ENCODE data around the gene PIK3R5. TPM values are rescaled to one million over a fixed set of nuclear protein-coding genes. Genes with fewer than 3 reads are reported as not detected.
"Not testable (repeated sequence)": the region's sequence is repeated elsewhere in the genome, so short reads cannot be mapped to it uniquely, and the experiment has no call there.

Gene PIK3R5
- total RNA-seq, 1 donor: 17.0 TPM

- not testable (repeated sequence) for DNase-seq (ENCODE audit: low read depth in 2 of 3, low spot score in 2 of 3)
Observed at GRCh38 chr17:8988263-8988935, 22.9 kb upstream of the PIK3R5 start.

GRCh38 chr17:8986295-8986694, 20.8 kb upstream of the PIK3R5 start:
- DNase-seq (ENCODE audit: low read depth in 2 of 3, low spot score in 2 of 3): no peak

DNA sequence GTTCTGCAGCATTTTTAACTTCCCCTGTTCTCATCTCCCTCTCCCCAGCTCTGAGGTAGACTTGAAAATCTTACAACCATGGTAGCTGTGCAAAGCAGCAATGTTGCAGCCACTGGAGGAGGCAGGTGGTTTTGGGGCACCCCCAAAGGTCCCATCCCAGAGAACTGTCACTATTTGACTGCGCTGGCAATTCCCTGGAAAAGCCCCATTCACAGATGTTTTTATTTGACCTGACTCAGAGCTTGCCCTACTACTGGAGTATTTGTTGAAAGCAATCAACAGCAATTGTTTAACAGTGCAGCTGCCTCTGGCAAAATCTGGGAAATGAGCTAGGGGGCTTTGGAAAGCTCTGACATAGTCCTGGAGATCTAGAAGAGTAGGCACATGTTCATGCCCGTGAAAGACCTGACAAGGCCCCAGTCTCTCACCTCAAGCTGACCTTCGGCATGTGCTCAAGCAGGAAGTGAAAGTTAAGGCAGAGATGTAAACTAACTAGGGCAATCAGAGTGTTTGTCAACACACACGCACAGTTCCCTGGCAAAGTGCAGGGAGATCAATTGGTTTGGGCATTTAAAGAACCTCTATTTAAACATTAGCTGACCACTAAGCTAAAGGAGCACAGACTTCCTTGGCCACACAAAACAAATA, 19.7 kb upstream of the PIK3R5 start:
- DNase-seq (ENCODE audit: low read depth in 2 of 3, low spot score in 2 of 3): no peak

DNA sequence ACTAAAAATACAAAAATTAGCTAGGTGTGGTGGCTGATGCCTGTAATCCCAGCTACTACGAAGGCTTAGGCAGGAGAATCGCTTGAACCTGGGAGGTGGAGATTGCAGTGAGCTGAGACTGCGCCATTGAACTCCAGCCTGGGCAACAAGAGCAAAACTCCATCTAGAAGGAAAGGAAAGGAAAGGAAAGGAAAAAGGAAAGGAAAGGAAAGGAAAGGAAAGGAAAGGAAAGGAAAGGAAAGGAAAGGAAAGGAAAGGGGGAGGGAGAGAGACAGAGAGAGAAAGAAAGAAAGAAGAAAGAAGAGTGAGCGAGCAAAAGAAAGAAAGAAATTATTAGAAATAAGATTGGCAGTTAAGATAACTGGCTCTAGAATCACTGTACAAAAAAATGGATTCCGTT, 18.7 kb upstream of the PIK3R5 start:
- not testable (repeated sequence) for DNase-seq (ENCODE audit: low read depth in 2 of 3, low spot score in 2 of 3)

- no peak for DNase-seq (ENCODE audit: low read depth in 2 of 3, low spot score in 2 of 3)
Observed at GRCh38 chr17:8981443-8981842, 15.9 kb upstream of the PIK3R5 start.

DNA sequence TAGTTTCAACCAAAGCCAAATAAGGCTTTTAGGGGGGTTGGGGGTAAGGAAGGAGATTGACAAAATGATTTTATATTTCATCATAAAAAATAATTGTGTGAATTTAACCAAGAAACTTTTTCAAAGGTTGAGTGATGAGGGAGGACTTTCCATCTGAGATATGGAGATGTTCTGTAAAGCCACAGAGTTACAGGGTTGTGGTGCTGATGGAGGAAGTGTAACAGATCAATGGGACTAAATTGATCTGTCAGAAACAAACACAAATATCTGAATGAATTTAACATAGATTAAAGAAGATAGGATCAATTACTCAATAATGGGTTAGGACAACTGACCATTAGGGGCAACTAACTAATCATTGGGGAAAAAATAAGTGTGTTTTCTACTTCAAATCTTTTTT, 14.2 kb upstream of the PIK3R5 start:
- no peak for DNase-seq (ENCODE audit: low read depth in 2 of 3, low spot score in 2 of 3)

GRCh38 chr17:8976638-8977037, 11.1 kb upstream of the PIK3R5 start:
- DNase-seq (ENCODE audit: low read depth in 2 of 3, low spot score in 2 of 3): no peak

DNA sequence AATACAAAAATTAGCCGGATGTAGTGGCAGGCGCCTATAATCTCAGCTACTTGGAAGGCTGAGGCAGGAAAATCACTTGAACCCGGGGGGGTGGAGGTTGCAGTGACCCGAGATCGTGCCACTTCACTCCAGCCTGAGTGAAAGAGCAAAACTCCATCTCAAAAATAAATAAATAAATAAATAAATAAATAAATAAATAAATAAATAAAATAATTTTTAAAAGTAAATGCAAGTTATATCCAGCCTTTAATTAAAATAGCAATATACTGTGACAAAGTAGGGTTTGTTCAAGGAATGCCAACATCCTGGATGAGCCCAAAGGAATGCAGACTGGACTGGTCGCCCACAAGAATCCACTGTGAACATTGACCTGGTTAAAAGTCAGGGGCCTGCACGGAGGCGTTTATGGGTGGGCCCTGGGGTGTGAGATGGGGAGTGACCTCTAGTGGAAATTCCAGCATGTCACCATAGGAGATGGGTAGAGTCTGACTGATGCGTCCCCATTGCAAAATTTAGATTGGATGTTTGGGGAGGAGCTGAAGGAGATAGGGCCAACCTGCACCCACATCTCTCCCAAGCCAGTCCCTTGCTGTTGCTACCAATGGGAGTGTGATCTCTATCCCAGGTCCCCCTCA, 9.7 kb upstream of the PIK3R5 start:
- no peak for DNase-seq (ENCODE audit: low read depth in 2 of 3, low spot score in 2 of 3)

GRCh38 chr17:8969901-8970300, 4.4 kb upstream of the PIK3R5 start:
- no peak for DNase-seq (ENCODE audit: low read depth in 2 of 3, low spot score in 2 of 3)

GRCh38 chr17:8968503-8968902, 3.0 kb upstream of the PIK3R5 start:
- no peak for DNase-seq (ENCODE audit: low read depth in 2 of 3, low spot score in 2 of 3)

DNA sequence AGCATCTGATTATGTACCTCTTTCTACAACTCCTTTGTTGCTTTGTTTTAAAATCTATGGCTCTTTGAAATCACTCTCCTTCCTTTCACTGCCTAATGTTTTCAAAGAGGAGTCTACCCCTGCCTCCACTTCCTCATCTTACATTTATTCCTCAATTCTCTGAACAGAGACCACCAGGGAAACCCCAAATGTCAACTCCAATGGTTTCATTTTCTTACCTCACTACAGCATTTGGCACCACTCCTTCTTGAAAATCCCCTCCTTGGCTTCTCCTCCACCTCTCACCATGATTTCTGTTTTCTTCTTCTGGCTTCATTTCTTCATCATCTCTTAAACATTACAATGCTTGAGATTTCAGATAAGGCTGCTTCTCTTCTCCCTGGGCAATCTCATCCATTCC, 2.4 kb upstream of the PIK3R5 start:
- DNase-seq (ENCODE audit: low read depth in 2 of 3, low spot score in 2 of 3): no peak

DNA sequence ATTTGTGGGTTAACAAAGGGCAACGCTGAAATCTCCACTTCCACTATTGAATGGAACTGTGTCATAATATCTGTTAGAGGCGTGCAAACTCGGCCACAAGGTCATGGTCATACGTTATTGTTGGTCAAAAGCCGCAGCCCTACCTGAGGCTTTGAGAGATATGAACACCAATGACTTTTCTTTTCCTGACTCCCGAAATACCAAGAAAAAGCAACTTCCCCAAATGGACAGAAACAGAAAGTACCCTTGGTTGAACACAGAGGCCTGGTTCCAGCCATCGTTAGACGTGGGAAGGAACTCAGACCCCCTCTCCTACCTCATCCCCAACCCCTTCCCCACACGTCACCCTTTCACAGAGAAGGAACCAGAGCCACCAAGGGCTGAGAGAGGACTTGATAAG, 1.4 kb upstream of the PIK3R5 start:
- peak in 1 of 3 donors; percentile 54 for DNase-seq (ENCODE audit: low read depth in 2 of 3, low spot score in 2 of 3)

DNA sequence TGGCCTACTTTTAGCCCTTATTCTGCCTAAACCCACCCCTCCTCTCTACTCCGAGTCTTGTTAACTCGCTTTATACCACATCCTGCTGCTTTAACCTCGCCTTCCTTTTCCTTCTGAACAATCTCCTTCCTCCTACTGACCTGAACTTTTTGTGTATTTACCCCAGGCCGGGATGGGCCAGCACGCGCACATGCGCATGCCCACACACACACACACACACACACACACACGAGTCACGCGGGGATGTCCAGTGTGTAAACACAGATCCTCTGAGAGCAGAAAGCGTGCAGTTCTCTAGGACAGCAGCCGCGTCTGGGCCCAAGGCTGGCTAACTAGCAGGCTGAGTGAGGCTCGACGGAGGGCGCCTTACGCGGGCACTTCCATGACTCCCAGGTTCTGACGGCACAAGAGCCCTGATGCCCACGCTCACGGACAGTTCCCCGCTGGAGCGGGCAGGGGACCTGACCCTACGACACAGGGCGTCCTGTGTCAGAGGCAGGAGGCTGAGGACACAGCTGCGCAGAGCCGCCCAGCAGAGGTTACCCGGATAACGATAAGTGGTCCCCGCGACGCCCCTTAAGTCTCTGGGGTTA, 610 bp downstream of the PIK3R5 start:
- DNase-seq (ENCODE audit: low read depth in 2 of 3, low spot score in 2 of 3): peak in 1 of 3 donors; percentile 42

GRCh38 chr17:8963647-8964258, 1.8 kb downstream of the PIK3R5 start:
- DNase-seq (ENCODE audit: low read depth in 2 of 3, low spot score in 2 of 3): peak in 1 of 3 donors; percentile 26

DNA sequence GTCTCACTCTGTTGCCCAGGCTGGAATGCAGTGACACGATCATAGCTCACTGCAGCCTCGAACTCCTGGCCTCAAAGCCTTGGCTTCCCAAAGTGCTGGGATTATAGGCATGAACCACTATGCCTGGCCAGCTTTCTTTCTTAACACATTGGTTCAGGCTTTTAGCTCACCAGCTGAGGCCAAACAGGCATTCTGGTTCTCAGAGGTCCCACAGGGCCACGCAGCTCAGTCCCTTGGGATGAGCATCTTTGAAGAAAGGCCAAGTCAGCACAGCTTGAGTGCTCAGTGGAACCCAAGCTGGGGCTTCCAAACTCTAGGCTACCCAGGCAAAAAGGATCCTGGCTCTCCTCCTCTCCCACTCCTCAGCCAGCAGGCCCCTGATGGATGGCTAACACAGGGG, 2.5 kb downstream of the PIK3R5 start:
- DNase-seq (ENCODE audit: low read depth in 2 of 3, low spot score in 2 of 3): no peak

DNA sequence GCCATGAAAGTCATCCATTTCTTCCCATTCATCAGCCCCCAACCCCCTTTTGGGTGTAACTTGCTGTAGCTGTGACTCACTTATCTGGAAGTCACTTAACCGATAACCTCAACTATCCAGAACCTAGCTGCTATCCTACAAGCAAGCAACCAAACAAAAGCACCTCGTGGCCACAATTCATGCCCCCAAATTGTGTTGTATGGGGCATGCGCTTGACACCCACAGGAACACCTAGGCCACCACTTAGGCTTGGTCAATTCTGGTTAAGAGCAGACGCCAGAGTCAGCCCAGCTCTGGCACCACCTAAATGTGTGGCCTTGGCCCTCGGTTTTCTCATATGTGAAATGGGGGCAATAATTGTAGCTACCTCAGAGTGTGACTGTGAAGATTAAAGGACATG, 3.7 kb downstream of the PIK3R5 start:
- DNase-seq (ENCODE audit: low read depth in 2 of 3, low spot score in 2 of 3): no peak

- DNase-seq (ENCODE audit: low read depth in 2 of 3, low spot score in 2 of 3): no peak
Observed at GRCh38 chr17:8960325-8961140, 5.0 kb downstream of the PIK3R5 start.

DNA sequence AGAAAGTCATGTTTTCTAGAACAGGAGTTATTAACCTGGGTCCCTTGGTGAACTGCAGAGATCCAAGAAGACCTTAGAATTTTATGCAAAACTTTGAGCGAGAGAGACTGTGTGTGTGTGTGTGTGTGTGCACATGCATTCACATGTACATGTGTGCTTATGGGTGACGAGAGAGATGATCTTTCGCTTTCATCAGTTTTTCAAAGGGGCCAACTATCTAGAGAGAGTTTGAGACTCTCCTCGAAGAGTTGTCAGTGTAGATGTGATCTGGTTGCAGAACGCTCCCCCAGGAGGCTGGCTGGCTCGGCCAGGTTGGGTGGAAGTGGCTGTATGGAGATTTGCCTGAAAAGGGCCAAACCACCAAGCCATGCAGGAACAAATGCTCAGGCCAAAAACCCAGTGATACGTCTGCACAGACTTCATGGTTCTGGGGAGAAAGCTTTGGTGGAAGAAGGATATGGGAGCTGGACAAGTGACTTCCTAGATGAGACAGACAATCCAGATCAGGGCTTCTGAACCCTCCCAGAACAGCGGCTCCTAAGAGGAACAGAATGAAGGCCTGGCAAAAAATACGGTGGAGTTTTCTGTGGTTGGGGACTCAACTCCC, 6.1 kb downstream of the PIK3R5 start:
- DNase-seq (ENCODE audit: low read depth in 2 of 3, low spot score in 2 of 3): no peak

DNA sequence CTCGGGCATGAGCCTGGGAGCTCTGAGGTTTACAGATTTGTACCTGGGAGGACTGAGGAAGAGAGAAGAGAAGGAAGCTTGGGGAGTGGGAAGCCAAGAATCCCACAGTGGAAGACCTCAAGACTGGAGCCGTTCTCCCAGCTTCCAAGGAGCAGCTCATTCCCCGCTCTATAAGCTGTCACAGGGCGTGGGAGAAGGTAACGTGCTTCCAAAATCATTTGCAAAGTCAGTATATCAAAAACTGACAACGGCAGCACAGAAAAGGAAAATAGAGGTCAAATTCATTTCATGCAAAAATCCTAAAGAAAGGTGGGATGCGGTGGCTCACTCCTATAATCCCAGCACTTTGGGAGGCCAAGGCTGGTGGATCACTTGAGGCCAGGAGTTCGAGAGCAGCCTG, 7.8 kb downstream of the PIK3R5 start:
- no peak for DNase-seq (ENCODE audit: low read depth in 2 of 3, low spot score in 2 of 3)

GRCh38 chr17:8956465-8956902, 9.0 kb downstream of the PIK3R5 start:
- DNase-seq (ENCODE audit: low read depth in 2 of 3, low spot score in 2 of 3): no peak

All from hematopoietic multipotent progenitor cell (in vitro differentiated cells).